Lower leg skin (tissue), 3 donors: ENCODE results near the gene OTUD7B.

ENCODE experiments used
- POLR2A ChIP-seq, 2 donors: fragments of 450-650 bp; IDR thresholded peaks; one replicate each; pipeline ENCODE4 v1.6.1; 2016 to 2017; ENCODE audit warnings: antibody characterized with exemption in 2 of 2, mild to moderate bottlenecking in 1 of 2, moderate library complexity in 1 of 2
- TF ChIP-seq, protein P1 (sequence below), 3 donors: fragments of 450-650 bp; IDR thresholded peaks; one replicate each; pipeline ENCODE4 v1.5.1; 2016; ENCODE audit warnings: antibody characterized with exemption in 3 of 3, mild to moderate bottlenecking in 3 of 3, moderate library complexity in 2 of 3

DNA sequence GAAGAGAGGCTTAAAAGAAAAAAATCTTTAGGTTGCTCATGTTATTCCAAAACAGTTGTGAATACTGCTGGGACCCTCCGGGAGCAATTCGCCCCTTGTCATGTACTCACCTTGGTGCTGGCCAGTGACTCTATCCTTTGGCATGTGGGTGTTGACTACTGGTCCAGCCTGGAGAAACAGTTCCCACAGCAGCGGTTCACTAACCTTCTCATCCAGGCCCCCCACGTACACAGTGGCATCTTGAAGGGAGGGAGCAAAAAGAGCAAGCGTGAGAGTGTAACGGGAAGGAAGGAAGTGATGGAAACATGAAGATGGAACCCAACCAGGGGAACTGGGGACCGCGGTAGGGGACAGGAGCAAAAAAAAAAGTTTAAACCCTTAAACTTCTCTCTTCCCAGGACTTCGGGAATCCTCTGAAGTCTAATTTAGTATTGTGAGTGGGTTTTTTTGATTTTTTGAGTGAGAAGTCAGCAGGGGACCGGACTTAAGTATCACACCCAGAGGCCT is 83.4 kb downstream of the OTUD7B start:
- TF ChIP-seq, protein P1, sequence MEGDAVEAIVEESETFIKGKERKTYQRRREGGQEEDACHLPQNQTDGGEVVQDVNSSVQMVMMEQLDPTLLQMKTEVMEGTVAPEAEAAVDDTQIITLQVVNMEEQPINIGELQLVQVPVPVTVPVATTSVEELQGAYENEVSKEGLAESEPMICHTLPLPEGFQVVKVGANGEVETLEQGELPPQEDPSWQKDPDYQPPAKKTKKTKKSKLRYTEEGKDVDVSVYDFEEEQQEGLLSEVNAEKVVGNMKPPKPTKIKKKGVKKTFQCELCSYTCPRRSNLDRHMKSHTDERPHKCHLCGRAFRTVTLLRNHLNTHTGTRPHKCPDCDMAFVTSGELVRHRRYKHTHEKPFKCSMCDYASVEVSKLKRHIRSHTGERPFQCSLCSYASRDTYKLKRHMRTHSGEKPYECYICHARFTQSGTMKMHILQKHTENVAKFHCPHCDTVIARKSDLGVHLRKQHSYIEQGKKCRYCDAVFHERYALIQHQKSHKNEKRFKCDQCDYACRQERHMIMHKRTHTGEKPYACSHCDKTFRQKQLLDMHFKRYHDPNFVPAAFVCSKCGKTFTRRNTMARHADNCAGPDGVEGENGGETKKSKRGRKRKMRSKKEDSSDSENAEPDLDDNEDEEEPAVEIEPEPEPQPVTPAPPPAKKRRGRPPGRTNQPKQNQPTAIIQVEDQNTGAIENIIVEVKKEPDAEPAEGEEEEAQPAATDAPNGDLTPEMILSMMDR (IDR thresholded peaks at IDR 0.05) = no peak
- TF ChIP-seq POLR2A (IDR thresholded peaks at IDR 0.05) = no peak
